ENCODE measurements around the gene SGSH. TPM values are rescaled to one million over a fixed set of nuclear protein-coding genes. Genes with fewer than 3 reads are reported as not detected.

The SGSH gene
- total RNA-seq, 6 experiments from 2014 or later, result 41.2 to 52.6 (median 47.5) TPM

GRCh38 chr17:80264205-80265075 lies 44.3 kb upstream of the SGSH start:
- no peak overlapping the region for H3K4me3 Mint-ChIP-seq
- H3K9me3 Mint-ChIP-seq, result no peaks in the 10 kb centered on the region
- no peak overlapping the region for H3K27ac Mint-ChIP-seq
- H3K4me1 Mint-ChIP-seq (ENCODE audit: low read depth), result peaks cover 20% of the 10 kb centered on the region
- H3K27me3 Mint-ChIP-seq (ENCODE audit: insufficient read depth), result peaks cover 6% of the 10 kb centered on the region
- DNase-seq, result no peak
- H3K36me3 Mint-ChIP-seq (ENCODE audit: low read depth), result peaks cover 16% of the 10 kb centered on the region
- no peak for TF ChIP-seq CTCF (IDR thresholded peaks at IDR 0.05)

GRCh38 chr17:80263253-80264204 lies 43.4 kb upstream of the SGSH start:
- Mint-ChIP-seq H3K9me3 (no peaks in the 10 kb centered on the region), H3K4me3 (peak overlapping the region; percentile 74), H3K27ac (peak overlapping the region; percentile 86; the same call in 1 of the 2 replicates), H3K27me3 (ENCODE audit: insufficient read depth) (peaks cover 6% of the 10 kb centered on the region), H3K36me3 (ENCODE audit: low read depth) (peaks cover 16% of the 10 kb centered on the region), H3K4me1 (ENCODE audit: low read depth) (peaks cover 28% of the 10 kb centered on the region)
- peak; percentile 67 for DNase-seq
- no peak for TF ChIP-seq CTCF (IDR thresholded peaks at IDR 0.05)

- Mint-ChIP-seq H3K4me1 (ENCODE audit: low read depth) (peaks cover 28% of the 10 kb centered on the region), H3K9me3 (no peaks in the 10 kb centered on the region), H3K27me3 (ENCODE audit: insufficient read depth) (peaks cover 6% of the 10 kb centered on the region), H3K36me3 (ENCODE audit: low read depth) (peaks cover 14% of the 10 kb centered on the region), H3K27ac (peak overlapping the region; percentile 86), H3K4me3 (peak overlapping the region; percentile 88)
- TF ChIP-seq CTCF (IDR thresholded peaks at IDR 0.05), result no peak
- DNase-seq, result no peak
Observed at GRCh38 chr17:80262775-80263244, 42.7 kb upstream of the SGSH start.

- H3K9me3 Mint-ChIP-seq, result no peaks in the 10 kb centered on the region
- H3K4me3 Mint-ChIP-seq, result peak overlapping the region; percentile 88
- peaks cover 9% of the 10 kb centered on the region for H3K36me3 Mint-ChIP-seq (ENCODE audit: low read depth)
- peak overlapping the region; percentile 86 for H3K27ac Mint-ChIP-seq
- H3K4me1 Mint-ChIP-seq (ENCODE audit: low read depth), result peaks cover 28% of the 10 kb centered on the region
- no peak for TF ChIP-seq CTCF (IDR thresholded peaks at IDR 0.05)
- peaks cover 6% of the 10 kb centered on the region for H3K27me3 Mint-ChIP-seq (ENCODE audit: insufficient read depth)
- DNase-seq, result no peak
Observed at GRCh38 chr17:80262291-80262690, 42.2 kb upstream of the SGSH start.

GRCh38 chr17:80261895-80262279 lies 41.8 kb upstream of the SGSH start:
- Mint-ChIP-seq H3K36me3 (ENCODE audit: low read depth) (peaks cover 7% of the 10 kb centered on the region), H3K27ac (peak overlapping the region; percentile 86), H3K4me3 (peak overlapping the region; percentile 88), H3K27me3 (ENCODE audit: insufficient read depth) (peaks cover 6% of the 10 kb centered on the region), H3K9me3 (no peaks in the 10 kb centered on the region), H3K4me1 (ENCODE audit: low read depth) (peaks cover 28% of the 10 kb centered on the region)
- no peak for DNase-seq
- no peak for TF ChIP-seq CTCF (IDR thresholded peaks at IDR 0.05)
